OCI-LY3 (cell line): ENCODE data around the gene ST7.

Experiments used
- EZH2phosphoT487 ChIP-seq: fragments of 200-600 bp; shearing (Covaris generic); IDR thresholded peaks from 2 replicates; pipeline ENCODE4 v1.6.1; 2018; ENCODE audit warnings: antibody characterized with exemption, mixed run types, low read depth
- TF ChIP-seq, protein P1 (sequence below): fragments of 200-600, 300-600 bp; sonication (generic); IDR thresholded peaks from 2 replicates; pipeline ENCODE4 v1.5.1; 2014; ENCODE audit warnings: antibody characterized with exemption, low read length, low read depth

DNA sequence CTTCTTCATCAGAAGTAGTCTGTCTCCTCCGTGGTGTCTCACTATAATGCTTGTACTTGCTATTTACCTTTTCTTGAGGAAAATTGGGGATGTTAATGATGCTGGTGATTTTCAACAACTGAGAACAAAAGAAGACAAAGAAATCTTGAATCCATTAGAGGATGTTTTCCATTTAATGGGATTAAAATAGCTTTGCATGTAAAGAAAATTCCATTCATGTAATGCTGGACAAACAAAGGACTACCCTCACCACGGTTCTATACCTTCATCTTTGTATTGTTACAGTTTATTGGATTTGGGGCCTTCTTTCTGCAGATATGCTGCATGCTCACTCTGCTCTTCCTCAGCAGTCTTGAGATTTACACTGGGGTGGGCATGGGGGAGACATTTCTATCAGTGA is 241.1 kb downstream of the ST7 start:
- no peak for TF ChIP-seq EZH2phosphoT487
- TF ChIP-seq, protein P1, sequence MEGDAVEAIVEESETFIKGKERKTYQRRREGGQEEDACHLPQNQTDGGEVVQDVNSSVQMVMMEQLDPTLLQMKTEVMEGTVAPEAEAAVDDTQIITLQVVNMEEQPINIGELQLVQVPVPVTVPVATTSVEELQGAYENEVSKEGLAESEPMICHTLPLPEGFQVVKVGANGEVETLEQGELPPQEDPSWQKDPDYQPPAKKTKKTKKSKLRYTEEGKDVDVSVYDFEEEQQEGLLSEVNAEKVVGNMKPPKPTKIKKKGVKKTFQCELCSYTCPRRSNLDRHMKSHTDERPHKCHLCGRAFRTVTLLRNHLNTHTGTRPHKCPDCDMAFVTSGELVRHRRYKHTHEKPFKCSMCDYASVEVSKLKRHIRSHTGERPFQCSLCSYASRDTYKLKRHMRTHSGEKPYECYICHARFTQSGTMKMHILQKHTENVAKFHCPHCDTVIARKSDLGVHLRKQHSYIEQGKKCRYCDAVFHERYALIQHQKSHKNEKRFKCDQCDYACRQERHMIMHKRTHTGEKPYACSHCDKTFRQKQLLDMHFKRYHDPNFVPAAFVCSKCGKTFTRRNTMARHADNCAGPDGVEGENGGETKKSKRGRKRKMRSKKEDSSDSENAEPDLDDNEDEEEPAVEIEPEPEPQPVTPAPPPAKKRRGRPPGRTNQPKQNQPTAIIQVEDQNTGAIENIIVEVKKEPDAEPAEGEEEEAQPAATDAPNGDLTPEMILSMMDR: no peak
